Measurements from ENCODE around the gene GGACT. TPM values are rescaled to one million over a fixed set of nuclear protein-coding genes. Genes with fewer than 3 reads are reported as not detected.
"Not testable (repeated sequence)": the region's sequence is repeated elsewhere in the genome, so short reads cannot be mapped to it uniquely, and the experiment has no call there.

GGACT gene
- total and polyA plus RNA-seq, 2 experiments from 2014 or later = 0.70 to 5.6 TPM

GRCh38 chr13:100581504-100581903 lies 7.1 kb downstream of the GGACT start:
- H3K9me2 ChIP-seq (replicated peaks; ENCODE audit: insufficient read depth) = no peaks in the 10 kb centered on the region
- no peaks in the 10 kb centered on the region for H4K20me1 ChIP-seq (ENCODE audit: insufficient read depth, poor library complexity, severe bottlenecking)
- no peak overlapping the region for H3K4me2 ChIP-seq
- TF ChIP-seq CTCF (IDR thresholded peaks at IDR 0.05; ENCODE audit: poor library complexity) (no peak), EZH2 (IDR thresholded peaks at IDR 0.05; ENCODE audit: borderline replicate concordance) (no peak), EZH2phosphoT487 (IDR thresholded peaks at IDR 0.05; ENCODE audit: low read depth, severe bottlenecking, unreplicated experiment) (no peak)
- no peaks in the 10 kb centered on the region for H3K27me3 ChIP-seq
- no peak overlapping the region for H3K4me3 ChIP-seq
- no peak for DNase-seq (ENCODE audit: low spot score)
- H2AFZ ChIP-seq = no peak overlapping the region
- H3K4me1 ChIP-seq (ENCODE audit: insufficient read depth) = no peaks in the 10 kb centered on the region
- 97% methylated on average over 2 of the region's 2 CpGs for WGBS (ENCODE audit: low lambda C conversion rate, missing lambda C conversion rate)
- no peaks in the 10 kb centered on the region for H3K9me3 ChIP-seq (ENCODE audit: low read depth)
- H3K79me2 ChIP-seq = no peaks in the 10 kb centered on the region
- no peaks in the 10 kb centered on the region for H3K36me3 ChIP-seq (replicated peaks; ENCODE audit: insufficient read depth, low read depth)
- H3K27ac ChIP-seq = no peak overlapping the region

GRCh38 chr13:100581030-100581429 lies 7.6 kb downstream of the GGACT start:
- no peaks in the 10 kb centered on the region for H3K36me3 ChIP-seq (replicated peaks; ENCODE audit: insufficient read depth, low read depth)
- DNase-seq (ENCODE audit: low spot score) = no peak
- no peak overlapping the region for H3K27ac ChIP-seq
- no peak for TF ChIP-seq EZH2phosphoT487 (IDR thresholded peaks at IDR 0.05; ENCODE audit: low read depth, severe bottlenecking, unreplicated experiment)
- no peaks in the 10 kb centered on the region for H4K20me1 ChIP-seq (ENCODE audit: insufficient read depth, poor library complexity, severe bottlenecking)
- no peaks in the 10 kb centered on the region for H3K9me3 ChIP-seq (ENCODE audit: low read depth)
- H3K27me3 ChIP-seq = no peaks in the 10 kb centered on the region
- H3K9me2 ChIP-seq (replicated peaks; ENCODE audit: insufficient read depth) = no peaks in the 10 kb centered on the region
- no peaks in the 10 kb centered on the region for H3K4me1 ChIP-seq (ENCODE audit: insufficient read depth)
- H3K4me3 ChIP-seq = no peak overlapping the region
- no peak overlapping the region for H2AFZ ChIP-seq
- H3K79me2 ChIP-seq = no peaks in the 10 kb centered on the region
- 97% methylated on average over 4 of the region's 4 CpGs for WGBS (ENCODE audit: low lambda C conversion rate, missing lambda C conversion rate)
- H3K4me2 ChIP-seq = no peak overlapping the region

- H3K79me2 ChIP-seq = no peaks in the 10 kb centered on the region
- H3K9me2 ChIP-seq (replicated peaks; ENCODE audit: insufficient read depth) = no peaks in the 10 kb centered on the region
- H3K27me3 ChIP-seq = no peaks in the 10 kb centered on the region
- no peaks in the 10 kb centered on the region for H3K9me3 ChIP-seq (ENCODE audit: low read depth)
- no peak overlapping the region for H2AFZ ChIP-seq
- H3K36me3 ChIP-seq (replicated peaks; ENCODE audit: insufficient read depth, low read depth) = no peaks in the 10 kb centered on the region
- H4K20me1 ChIP-seq (ENCODE audit: insufficient read depth, poor library complexity, severe bottlenecking) = no peaks in the 10 kb centered on the region
- no peak overlapping the region for H3K4me2 ChIP-seq
- DNase-seq (ENCODE audit: low spot score) = no peak
- H3K4me1 ChIP-seq (ENCODE audit: insufficient read depth) = no peaks in the 10 kb centered on the region
- H3K4me3 ChIP-seq = no peak overlapping the region
- 88% methylated on average over 12 of the region's 12 CpGs for WGBS (ENCODE audit: low lambda C conversion rate, missing lambda C conversion rate)
- TF ChIP-seq EZH2 (IDR thresholded peaks at IDR 0.05; ENCODE audit: borderline replicate concordance) (no peak), CTCF (IDR thresholded peaks at IDR 0.05; ENCODE audit: poor library complexity) (no peak), EZH2phosphoT487 (IDR thresholded peaks at IDR 0.05; ENCODE audit: low read depth, severe bottlenecking, unreplicated experiment) (no peak)
- H3K27ac ChIP-seq = no peak overlapping the region
Measured at GRCh38 chr13:100580045-100580444, 8.5 kb downstream of the GGACT start.

GRCh38 chr13:100577239-100577638 lies 11.3 kb downstream of the GGACT start:
- not testable (repeated sequence) for H3K36me3 ChIP-seq (replicated peaks; ENCODE audit: insufficient read depth, low read depth); H4K20me1 ChIP-seq (ENCODE audit: insufficient read depth, poor library complexity, severe bottlenecking); H3K4me2 ChIP-seq; H3K4me3 ChIP-seq; H3K9me3 ChIP-seq (ENCODE audit: low read depth); H3K27me3 ChIP-seq; H3K27ac ChIP-seq; DNase-seq (ENCODE audit: low spot score); H3K4me1 ChIP-seq (ENCODE audit: insufficient read depth); H3K79me2 ChIP-seq; H2AFZ ChIP-seq; H3K9me2 ChIP-seq (replicated peaks; ENCODE audit: insufficient read depth)
- WGBS (ENCODE audit: low lambda C conversion rate, missing lambda C conversion rate) = 92% methylated on average over 4 of the region's 4 CpGs

Data from hepatocyte (in vitro differentiated cells).